Inflammatory macrophage (primary cell): ENCODE results near the gene CCDC107.

Source experiments
- DNase-seq, 2 donors: peaks; one replicate each; pipeline ENCODE4 v3.0.0-alpha.2; 2020 to 2022

CCDC107 gene

DNA sequence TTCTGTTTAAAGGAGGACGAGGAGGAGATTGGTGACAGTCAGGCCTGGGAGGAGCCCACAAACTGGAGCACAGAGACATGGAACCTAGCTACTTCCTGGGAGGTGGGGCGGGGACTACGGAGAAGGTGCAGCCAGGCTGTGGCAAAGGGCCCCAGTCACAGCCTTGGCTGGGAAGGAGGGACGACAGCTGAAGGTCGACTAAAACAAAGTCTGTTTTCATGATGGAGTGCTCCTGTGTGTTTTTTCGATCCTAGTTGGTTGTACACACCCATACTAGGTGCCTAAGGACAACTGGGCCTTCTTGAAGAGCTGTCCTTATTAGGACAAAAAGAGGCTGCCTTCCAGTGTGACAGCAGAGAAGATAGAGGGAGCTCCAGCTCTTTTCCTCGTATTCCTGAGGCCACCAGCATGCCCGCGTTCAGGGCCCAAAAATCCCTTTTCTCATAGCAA, 2.9 kb downstream of the CCDC107 start:
- no peak for DNase-seq

GRCh38 chr9:35661756-35662350, 3.8 kb downstream of the CCDC107 start:
- DNase-seq: no peak

- DNase-seq: no peak
These were observed 4.3 kb downstream of the CCDC107 start for GRCh38 chr9:35662437-35662836.

DNA sequence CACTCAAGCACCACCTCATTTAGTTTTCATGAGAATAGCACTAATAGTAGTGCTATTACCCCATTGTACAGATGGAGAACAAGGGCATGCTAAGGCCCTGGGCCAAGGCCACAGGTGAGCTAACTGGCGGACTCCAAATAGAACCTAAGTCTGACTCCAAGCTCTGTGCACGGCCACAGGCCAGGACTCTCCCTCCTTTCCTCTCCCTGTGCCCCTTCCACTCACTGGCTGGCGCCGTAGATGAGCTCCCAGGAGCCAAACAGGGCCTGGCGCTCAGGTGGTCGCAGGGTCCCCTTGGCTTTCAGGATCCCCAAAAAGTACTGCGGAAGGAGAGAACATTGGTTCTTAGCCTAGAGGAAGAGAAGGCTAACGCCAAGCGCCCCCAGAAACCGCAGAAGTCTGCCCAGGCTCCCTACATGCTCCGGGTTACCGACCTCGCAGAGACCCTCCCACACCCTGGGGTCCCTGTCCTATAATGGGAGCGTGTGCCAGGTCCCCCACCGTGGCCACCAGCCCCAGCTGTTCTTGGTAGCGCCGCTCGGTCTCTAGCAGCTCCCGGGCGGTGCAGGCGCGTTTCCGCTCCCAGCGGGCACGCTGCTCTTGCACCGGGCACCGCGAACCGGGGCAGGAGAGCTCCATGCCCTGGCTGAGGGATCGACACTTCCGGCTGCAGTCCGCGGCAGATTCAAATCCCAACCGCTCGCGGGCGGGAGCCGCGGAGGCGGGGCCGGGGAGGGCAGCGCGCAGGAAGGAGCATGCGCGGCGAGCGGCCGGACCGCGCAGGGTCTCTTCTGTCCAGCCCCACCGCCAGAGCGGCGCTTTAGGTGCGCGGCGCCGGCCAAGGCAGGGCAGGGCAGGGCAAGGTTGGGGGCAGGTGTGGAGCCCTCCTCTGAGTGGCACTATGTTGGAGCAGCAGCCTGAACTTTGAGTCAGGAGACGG, 6.7 kb downstream of the CCDC107 start, which contains the start of gene ARHGEF39:
ARHGEF39 (minus strand) TSS at position 665 of the 940 bp plus-strand sequence; CDS start at position 639, 26 bp downstream.
- DNase-seq: peak; percentile 75 to 86

GRCh38 chr9:35665471-35665818, 7.4 kb downstream of the CCDC107 start:
- no peak for DNase-seq

- DNase-seq: no peak
These were observed 8.0 kb downstream of the CCDC107 start for GRCh38 chr9:35666045-35666444.

- no peak for DNase-seq
These were observed 8.5 kb downstream of the CCDC107 start for GRCh38 chr9:35666549-35666948.

- DNase-seq: no peak
These were observed 9.8 kb downstream of the CCDC107 start for GRCh38 chr9:35667939-35668338.

DNA sequence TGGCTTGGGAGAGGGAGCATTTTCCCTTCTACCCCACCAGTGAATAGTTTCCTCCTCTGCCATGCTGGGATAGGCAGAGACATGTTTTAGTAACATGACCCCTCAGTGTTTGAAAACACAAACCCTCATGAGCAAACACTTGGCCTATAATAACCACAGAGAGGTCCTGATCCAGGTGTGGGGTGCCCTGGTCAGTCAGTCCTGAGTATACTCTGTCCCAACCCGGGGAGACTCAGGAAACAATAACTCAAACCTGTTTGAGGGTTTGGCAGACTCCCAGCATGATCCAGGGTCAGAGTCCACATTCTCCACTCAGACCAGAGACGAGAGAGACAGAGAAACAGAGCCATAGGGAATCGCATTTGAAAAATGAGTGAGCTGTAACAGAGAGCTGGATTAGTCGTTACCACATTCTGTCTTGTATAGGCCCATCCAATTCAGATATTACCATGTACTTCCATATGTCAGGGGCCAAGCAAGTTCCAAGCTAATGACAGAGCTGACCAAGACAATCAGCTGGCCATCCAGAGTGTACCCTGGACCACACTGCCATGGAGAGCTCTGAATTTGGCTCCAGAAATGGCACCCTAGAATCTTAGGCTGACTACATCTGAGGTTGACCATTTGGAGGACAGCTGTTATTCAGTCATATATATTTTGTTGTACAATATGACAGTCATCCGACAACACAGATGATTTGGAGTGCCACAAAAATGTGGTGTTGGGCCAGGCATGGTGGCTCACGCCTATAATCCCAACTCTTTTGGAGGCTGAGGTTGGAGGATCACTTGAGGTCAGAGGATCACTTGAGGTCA, 11.4 kb downstream of the CCDC107 start:
- no peak for DNase-seq

- DNase-seq: no peak
These were observed 15.3 kb downstream of the CCDC107 start, which contains the start of gene CA9 for GRCh38 chr9:35673132-35674024. Gene CA9, plus strand, starts transcription at chr9:35673928. Its CDS starts 32 bp downstream, at chr9:35673960.

DNA sequence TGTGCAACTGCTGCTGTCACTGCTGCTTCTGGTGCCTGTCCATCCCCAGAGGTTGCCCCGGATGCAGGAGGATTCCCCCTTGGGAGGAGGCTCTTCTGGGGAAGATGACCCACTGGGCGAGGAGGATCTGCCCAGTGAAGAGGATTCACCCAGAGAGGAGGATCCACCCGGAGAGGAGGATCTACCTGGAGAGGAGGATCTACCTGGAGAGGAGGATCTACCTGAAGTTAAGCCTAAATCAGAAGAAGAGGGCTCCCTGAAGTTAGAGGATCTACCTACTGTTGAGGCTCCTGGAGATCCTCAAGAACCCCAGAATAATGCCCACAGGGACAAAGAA, 15.9 kb downstream of the CCDC107 start:
- DNase-seq: no peak

GRCh38 chr9:35675204-35675603, 17.1 kb downstream of the CCDC107 start:
- no peak for DNase-seq

- no peak for DNase-seq
These were observed 17.8 kb downstream of the CCDC107 start for GRCh38 chr9:35675732-35676392.

DNA sequence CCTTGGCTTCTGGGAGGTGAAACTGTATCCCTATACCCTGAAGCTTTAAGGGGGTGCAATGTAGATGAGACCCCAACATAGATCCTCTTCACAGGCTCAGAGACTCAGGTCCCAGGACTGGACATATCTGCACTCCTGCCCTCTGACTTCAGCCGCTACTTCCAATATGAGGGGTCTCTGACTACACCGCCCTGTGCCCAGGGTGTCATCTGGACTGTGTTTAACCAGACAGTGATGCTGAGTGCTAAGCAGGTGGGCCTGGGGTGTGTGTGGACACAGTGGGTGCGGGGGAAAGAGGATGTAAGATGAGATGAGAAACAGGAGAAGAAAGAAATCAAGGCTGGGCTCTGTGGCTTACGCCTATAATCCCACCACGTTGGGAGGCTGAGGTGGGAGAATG, 21.0 kb downstream of the CCDC107 start:
- DNase-seq: no peak

- no peak for DNase-seq
These were observed 21.8 kb downstream of the CCDC107 start for GRCh38 chr9:35679766-35680330.

DNA sequence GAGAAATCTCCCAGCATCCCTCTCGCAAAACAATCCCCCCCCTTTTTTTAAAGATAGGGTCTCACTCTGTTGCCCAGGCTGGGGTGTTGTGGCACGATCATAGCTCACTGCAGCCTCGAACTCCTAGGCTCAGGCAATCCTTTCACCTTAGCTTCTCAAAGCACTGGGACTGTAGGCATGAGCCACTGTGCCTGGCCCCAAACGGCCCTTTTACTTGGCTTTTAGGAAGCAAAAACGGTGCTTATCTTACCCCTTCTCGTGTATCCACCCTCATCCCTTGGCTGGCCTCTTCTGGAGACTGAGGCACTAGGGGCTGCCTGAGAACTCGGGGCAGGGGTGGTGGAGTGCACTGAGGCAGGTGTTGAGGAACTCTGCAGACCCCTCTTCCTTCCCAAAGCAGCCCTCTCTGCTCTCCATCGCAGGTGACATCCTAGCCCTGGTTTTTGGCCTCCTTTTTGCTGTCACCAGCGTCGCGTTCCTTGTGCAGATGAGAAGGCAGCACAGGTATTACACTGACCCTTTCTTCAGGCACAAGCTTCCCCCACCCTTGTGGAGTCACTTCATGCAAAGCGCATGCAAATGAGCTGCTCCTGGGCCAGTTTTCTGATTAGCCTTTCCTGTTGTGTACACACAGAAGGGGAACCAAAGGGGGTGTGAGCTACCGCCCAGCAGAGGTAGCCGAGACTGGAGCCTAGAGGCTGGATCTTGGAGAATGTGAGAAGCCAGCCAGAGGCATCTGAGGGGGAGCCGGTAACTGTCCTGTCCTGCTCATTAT, 22.4 kb downstream of the CCDC107 start:
- DNase-seq: no peak

DNA sequence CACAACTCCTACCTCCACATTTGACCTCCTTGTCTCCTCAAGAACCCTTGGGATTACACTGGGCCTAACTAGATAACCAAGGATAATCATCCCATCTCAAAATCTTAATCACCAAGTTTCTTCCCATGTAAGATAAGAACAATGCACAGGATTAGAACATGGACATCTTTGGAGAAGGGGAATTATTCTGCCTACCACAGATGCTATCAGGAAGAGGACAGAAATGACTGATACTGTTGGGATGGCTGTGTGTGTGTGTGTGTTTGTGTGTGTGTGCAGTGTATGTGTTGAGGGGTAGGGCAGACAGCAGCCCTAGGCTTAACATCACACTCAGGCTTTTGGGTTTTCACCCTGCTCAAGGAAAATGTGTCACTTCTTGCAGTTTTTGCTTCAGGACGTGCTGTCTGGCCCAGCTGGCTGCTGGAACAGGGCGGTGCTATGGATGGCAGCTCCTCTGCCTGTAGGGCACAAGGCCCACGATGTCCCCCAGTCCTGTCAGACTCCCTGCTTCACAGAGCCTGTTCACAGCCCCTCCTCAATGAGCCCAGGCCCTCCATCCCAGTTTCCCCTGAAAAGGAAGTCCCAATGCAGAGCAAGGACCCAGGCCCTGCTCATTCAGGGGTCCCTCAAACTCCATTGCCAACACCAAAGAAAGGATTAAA, 23.4 kb downstream of the CCDC107 start:
- no peak for DNase-seq

- no peak for DNase-seq
These were observed 24.0 kb downstream of the CCDC107 start for GRCh38 chr9:35682051-35682450.

GRCh38 chr9:35682520-35683315, 24.6 kb downstream of the CCDC107 start:
- no peak for DNase-seq
